ENCODE measurements around the gene MYO5C. TPM values are rescaled to one million over a fixed set of nuclear protein-coding genes. Genes with fewer than 3 reads are reported as not detected.

Gene MYO5C
- total and polyA plus RNA-seq, 2 donors (not counting 3 experiments of a cell fraction or from before 2014, with no cell fraction given) = 7.5 to 19.4 TPM

GRCh38 chr15:52163321-52164190 is 132.0 kb downstream of the MYO5C start:
- Histone ChIP-seq H3K36me3 (ENCODE audit: control insufficient read depth in 2 of 2, extremely low read depth in 1 of 2, insufficient read depth in 2 of 2, low read length in 2 of 2) (no peaks in the 10 kb centered on the region), H3K9me3 (replicated peaks; ENCODE audit: control insufficient read depth, insufficient read depth, low read length) (no peaks in the 10 kb centered on the region), H3K79me2 (ENCODE audit: control insufficient read depth, insufficient read depth, low read length) (no peaks in the 10 kb centered on the region), H4K20me1 (replicated peaks; ENCODE audit: control insufficient read depth, extremely low read depth, insufficient read depth, low read length) (no peaks in the 10 kb centered on the region), H2AFZ (ENCODE audit: low read depth, low read length) (no peak overlapping the region), H3K27ac (ENCODE audit: insufficient read depth, low read depth, low read length) (no peak overlapping the region), H3K4me3 (replicated peaks in 1 of 3; ENCODE audit: insufficient read depth in 1 of 3, low read depth in 1 of 3, low read length in 3 of 3) (no peak overlapping the region), H3K27me3 (ENCODE audit: control insufficient read depth in 2 of 2, insufficient read depth in 2 of 2, low read length in 2 of 2) (no peaks in the 10 kb centered on the region), H3K9me1 (replicated peaks; ENCODE audit: control insufficient read depth, extremely low read depth, insufficient read depth, low read length) (no peaks in the 10 kb centered on the region), H3K9ac (replicated peaks; ENCODE audit: extremely low read depth, insufficient read depth, low read length) (no peak overlapping the region), H3K4me2 (ENCODE audit: insufficient read depth, low read length) (no peak overlapping the region), H3K4me1 (ENCODE audit: control insufficient read depth, extremely low read depth, insufficient read depth, low read length) (no peaks in the 10 kb centered on the region)
- dilution Hi-C loops (cut with MboI; ENCODE audit: extremely low pct_ligation_motif_present, low sequenced_read_pairs) (no loop called here), intact Hi-C loops (cut with micrococcal nuclease) (loop anchor here (1.0 kb wide), 1 partner anchor 45 kb away; no protein-coding TSS in a partner anchor)
- ChIA-PET CTCF (interaction anchor here (0.6 to 1.6 kb wide), 6 partner anchors 24 to 572 kb away, joined by 3 to 5 read pairs (median 4); no protein-coding TSS in a partner anchor), POLR2A (no interaction called here)
- TF ChIP-seq CTCF (IDR thresholded peaks at IDR 0.05; ENCODE audit: extremely low read depth in 1 of 2, insufficient read depth in 1 of 2, low read depth in 1 of 2, low read length in 2 of 2) = peak; percentile 19 to 38
- no peak for TF ChIP-seq EZH2 (IDR thresholded peaks at IDR 0.05; ENCODE audit: borderline replicate concordance, low read depth, low read length, severe bottlenecking)
- TF ChIP-seq FOS (IDR thresholded peaks at IDR 0.05; ENCODE audit: borderline replicate concordance, insufficient read depth, low read length) = no peak
- TF ChIP-seq POLR2AphosphoS5 (IDR thresholded peaks at IDR 0.05; ENCODE audit: insufficient read depth, low read depth, low read length) = no peak
- no peak for TF ChIP-seq POLR2A (IDR thresholded peaks at IDR 0.05; ENCODE audit: low read depth, low read length)
- FAIRE-seq (no peak), DNase-seq (ENCODE audit: low read depth, low spot score) (no peak)
- no TSS peak for BruUV-seq (replicated peaks)
